ENCODE data around the gene BOLA2B. TPM values are rescaled to one million over a fixed set of nuclear protein-coding genes. Genes with fewer than 3 reads are reported as not detected.

The BOLA2B gene
- total RNA-seq, 4 donors from 2014 or later, result 227 to 487 (median 370) TPM

DNA sequence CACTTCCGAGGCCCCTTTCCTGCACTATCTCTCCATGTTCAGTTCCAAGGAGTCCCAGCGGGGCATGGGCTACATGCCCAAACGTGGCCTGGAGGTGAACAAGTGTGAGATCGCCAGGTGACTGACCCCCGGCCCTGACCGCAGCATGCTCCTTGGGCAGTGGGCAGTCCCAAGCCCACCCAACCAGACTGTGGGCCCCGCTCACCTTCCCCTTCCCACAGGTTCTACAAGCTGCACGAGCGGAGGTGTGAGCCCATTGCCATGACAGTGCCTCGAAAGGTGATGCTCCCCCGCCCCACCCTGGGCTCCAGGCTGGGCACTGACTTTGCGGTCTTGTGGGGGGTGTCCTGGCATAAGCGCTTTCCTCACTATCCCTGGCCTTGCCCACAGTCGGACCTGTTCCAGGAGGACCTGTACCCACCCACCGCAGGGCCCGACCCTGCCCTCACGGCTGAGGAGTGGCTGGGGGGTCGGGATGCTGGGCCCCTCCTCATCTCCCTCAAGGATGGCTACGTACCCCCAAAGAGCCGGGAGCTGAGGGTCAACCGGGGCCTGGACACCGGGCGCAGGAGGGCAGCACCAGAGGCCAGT is 5.4 kb downstream of the BOLA2B start:
- peak overlapping the region in 3 of 4 donors; percentile 80 to 97 (median 90) for H3K27ac ChIP-seq
- TF ChIP-seq POLR2A (IDR thresholded peaks at IDR 0.05), result no peak
- no peak for TF ChIP-seq CTCF (IDR thresholded peaks at IDR 0.05)
- DNase-seq, result peak; percentile 18 to 49 (median 48)
- no peaks in the 10 kb centered on the region for H3K27me3 ChIP-seq
- H3K9me3 ChIP-seq, result no peaks in the 10 kb centered on the region
- no peaks in the 10 kb centered on the region for H3K36me3 ChIP-seq
- H3K4me1 ChIP-seq, result peaks cover 0 to 29% (median 19%) of the 10 kb centered on the region in 4 donors
- H3K4me3 ChIP-seq, result peak overlapping the region in 1 of 4 donors; percentile 97

DNA sequence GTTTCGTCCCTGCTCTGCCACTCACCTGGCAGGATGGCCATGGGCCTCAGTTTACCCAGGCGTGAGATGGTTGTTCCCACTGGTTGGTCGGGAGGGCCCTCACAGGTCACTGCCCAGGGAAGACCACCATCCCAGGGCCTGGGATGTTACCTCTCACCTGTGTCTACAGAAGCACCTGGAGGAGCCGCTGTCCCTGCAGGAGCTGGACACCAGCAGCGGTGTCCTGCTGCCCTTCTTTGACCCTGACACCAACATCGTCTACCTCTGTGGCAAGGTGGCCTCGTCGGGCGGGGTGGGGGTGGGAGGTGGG is 6.0 kb downstream of the BOLA2B start:
- TF ChIP-seq CTCF (IDR thresholded peaks at IDR 0.05) (peak in 1 of 6 experiments; percentile 19), POLR2A (IDR thresholded peaks at IDR 0.05) (no peak)

DNA sequence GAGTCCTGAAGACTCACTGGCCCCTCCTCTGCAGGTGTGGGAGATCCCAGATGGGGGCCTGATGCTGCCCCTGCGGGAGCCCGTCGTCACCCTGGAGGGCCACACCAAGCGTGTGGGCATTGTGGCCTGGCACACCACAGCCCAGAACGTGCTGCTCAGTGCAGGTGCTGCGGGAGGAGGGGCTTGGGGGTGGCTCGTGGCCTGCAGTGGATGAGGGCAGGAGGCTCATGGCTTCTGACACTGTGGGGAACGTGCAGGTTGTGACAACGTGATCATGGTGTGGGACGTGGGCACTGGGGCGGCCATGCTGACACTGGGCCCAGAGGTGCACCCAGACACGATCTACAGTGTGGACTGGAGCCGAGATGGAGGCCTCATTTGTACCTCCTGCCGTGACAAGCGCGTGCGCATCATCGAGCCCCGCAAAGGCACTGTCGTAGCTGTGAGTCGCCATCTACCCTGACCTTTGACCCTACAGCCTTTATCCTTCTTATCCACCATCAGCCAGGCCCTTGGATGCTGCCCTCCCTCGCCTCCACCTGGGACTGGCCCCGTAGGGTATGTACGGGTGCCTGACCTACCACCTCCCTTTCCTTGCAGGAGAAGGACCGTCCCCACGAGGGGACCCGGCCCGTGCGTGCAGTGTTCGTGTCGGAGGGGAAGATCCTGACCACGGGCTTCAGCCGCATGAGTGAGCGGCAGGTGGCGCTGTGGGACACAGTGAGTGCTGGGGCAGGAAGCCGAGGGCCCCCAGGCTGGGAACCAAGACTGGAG is 6.5 kb downstream of the BOLA2B start:
- peak overlapping the region; percentile 80 to 97 (median 86) for H3K27ac ChIP-seq

More for the DNA sequence above, 6.0 kb downstream of the BOLA2B start:
- DNase-seq, result no peak
- Histone ChIP-seq H3K9me3 (no peaks in the 10 kb centered on the region), H3K4me1 (peaks cover 0 to 34% (median 19%) of the 10 kb centered on the region in 4 donors), H3K4me3 (peak overlapping the region in 1 of 4 donors; percentile 97), H3K36me3 (no peaks in the 10 kb centered on the region), H3K27ac (peak overlapping the region; percentile 80 to 97 (median 86)), H3K27me3 (no peaks in the 10 kb centered on the region)

GRCh38 chr16:30186444-30186781 is 7.1 kb downstream of the BOLA2B start:
- Histone ChIP-seq H3K27me3 (no peaks in the 10 kb centered on the region), H3K4me3 (peak overlapping the region; percentile 65 to 97 (median 67)), H3K4me1 (peaks cover 0 to 34% (median 19%) of the 10 kb centered on the region in 4 donors), H3K9me3 (no peaks in the 10 kb centered on the region), H3K36me3 (no peaks in the 10 kb centered on the region), H3K27ac (peak overlapping the region; percentile 80 to 97 (median 86))
- DNase-seq, result no peak
- TF ChIP-seq POLR2A (IDR thresholded peaks at IDR 0.05) (no peak), CTCF (IDR thresholded peaks at IDR 0.05) (no peak)

More for the DNA sequence above, 6.5 kb downstream of the BOLA2B start:
- DNase-seq, result peak; percentile 88 to 95 (median 93)
- Histone ChIP-seq H3K27me3 (no peaks in the 10 kb centered on the region), H3K9me3 (no peaks in the 10 kb centered on the region), H3K36me3 (no peaks in the 10 kb centered on the region), H3K4me3 (peak overlapping the region in 3 of 4 donors; percentile 65 to 97 (median 66)), H3K4me1 (peaks cover 0 to 34% (median 19%) of the 10 kb centered on the region in 4 donors)
- TF ChIP-seq CTCF (IDR thresholded peaks at IDR 0.05) (peak; percentile 72 to 86 (median 78)), POLR2A (IDR thresholded peaks at IDR 0.05) (no peak)

DNA sequence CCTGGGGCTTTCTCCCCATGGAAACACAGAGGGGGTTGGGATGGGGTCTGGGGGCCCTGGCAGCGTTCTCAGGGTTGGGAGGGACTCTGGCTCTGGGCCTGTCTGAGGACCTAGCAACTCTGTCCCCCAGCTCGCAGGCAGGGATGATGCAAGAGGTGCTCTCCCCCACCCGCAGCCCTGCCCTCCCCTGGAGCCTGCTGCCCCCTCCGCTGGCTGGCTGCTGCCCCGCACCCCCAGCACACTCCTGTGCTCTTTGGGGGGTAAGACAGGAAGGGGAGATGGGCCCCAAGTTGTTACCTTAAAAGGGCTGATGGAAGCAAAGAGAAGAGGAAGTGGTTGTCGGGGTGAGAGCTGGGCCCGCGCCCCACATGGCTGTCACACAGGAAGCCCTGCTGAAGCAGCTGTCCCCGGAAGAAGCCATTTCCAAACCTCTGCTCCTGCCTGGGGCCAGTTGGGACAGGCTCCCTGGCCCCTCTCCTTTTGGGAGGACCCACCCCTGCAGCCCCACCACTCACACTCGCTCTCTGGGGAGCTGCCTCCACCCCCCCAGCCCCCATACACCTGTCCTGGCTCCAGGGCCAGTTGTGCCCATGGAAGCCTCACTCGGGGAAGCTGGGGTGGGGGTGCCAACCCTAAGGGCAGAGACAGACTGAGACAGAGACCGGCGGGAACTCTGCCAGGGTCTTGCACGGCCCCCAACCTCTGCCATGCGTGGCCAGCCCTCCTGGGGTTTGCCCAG is 7.6 kb downstream of the BOLA2B start:
- H3K27me3 ChIP-seq, result no peaks in the 10 kb centered on the region
- H3K9me3 ChIP-seq, result no peaks in the 10 kb centered on the region
- no peak for TF ChIP-seq POLR2A (IDR thresholded peaks at IDR 0.05)
- no peak for TF ChIP-seq CTCF (IDR thresholded peaks at IDR 0.05)
- peak overlapping the region; percentile 80 to 97 (median 86) for H3K27ac ChIP-seq
- H3K4me3 ChIP-seq, result peak overlapping the region; percentile 65 to 97 (median 67)
- no peaks in the 10 kb centered on the region for H3K36me3 ChIP-seq
- peaks cover 0 to 34% (median 19%) of the 10 kb centered on the region in 4 donors for H3K4me1 ChIP-seq
- peak; percentile 59 to 94 (median 90) for DNase-seq
